22Rv1 (cell line): ENCODE data around the gene NAV1.

Experiments used
- H3K27ac ChIP-seq: fragments of 450-650 bp; 2 replicates; pipeline ENCODE4 v1.5.1; 2017
- CTCF ChIP-seq: fragments of 450-650 bp; IDR thresholded peaks from 2 replicates; pipeline ENCODE4 v1.5.1; 2017; ENCODE audit warnings: mild to moderate bottlenecking
- ZFX ChIP-seq: fragments of 450-650 bp; IDR thresholded peaks from 2 replicates; pipeline ENCODE4 v1.6.1; 2017; ENCODE audit warnings: antibody characterized with exemption, borderline replicate concordance

Gene NAV1

GRCh38 chr1:201527879-201528278, 11.0 kb upstream of the NAV1 start:
- H3K27ac ChIP-seq, result no peak overlapping the region
- no peak for TF ChIP-seq ZFX
- TF ChIP-seq CTCF, result no peak

GRCh38 chr1:201528631-201529252, 10.2 kb upstream of the NAV1 start:
- H3K27ac ChIP-seq, result no peak overlapping the region
- TF ChIP-seq ZFX (no peak), CTCF (no peak)

- H3K27ac ChIP-seq, result no peak overlapping the region
These were observed 8.0 kb upstream of the NAV1 start for GRCh38 chr1:201530741-201531531.

GRCh38 chr1:201531551-201532425, 7.1 kb upstream of the NAV1 start:
- TF ChIP-seq CTCF (no peak), ZFX (no peak)
- H3K27ac ChIP-seq, result no peak overlapping the region

More at GRCh38 chr1:201530741-201531531, 8.0 kb upstream of the NAV1 start:
- TF ChIP-seq CTCF (peak; percentile 97), ZFX (no peak)

- TF ChIP-seq ZFX (no peak), CTCF (no peak)
These were observed 5.1 kb upstream of the NAV1 start for GRCh38 chr1:201533836-201534235.

GRCh38 chr1:201535046-201535918, 3.6 kb upstream of the NAV1 start:
- TF ChIP-seq CTCF, result no peak
- no peak overlapping the region for H3K27ac ChIP-seq

More at GRCh38 chr1:201533836-201534235, 5.1 kb upstream of the NAV1 start:
- no peak overlapping the region for H3K27ac ChIP-seq
